GM19193 (cell line): Measurements from ENCODE around the gene NAA30.

ENCODE experiments used
- POLR2A ChIP-seq: IDR thresholded peaks from 4 replicates; pipeline ENCODE4 v1.6.1; 2011; ENCODE audit not compliant: insufficient read depth, insufficient read length; ENCODE audit errors: extremely low read depth

Gene NAA30

GRCh38 chr14:57420033-57420432, 29.6 kb downstream of the NAA30 start:
- no peak for TF ChIP-seq POLR2A

- TF ChIP-seq POLR2A: no peak
Measured at GRCh38 chr14:57420986-57421385, 30.6 kb downstream of the NAA30 start.

- TF ChIP-seq POLR2A: no peak
Measured at GRCh38 chr14:57435923-57436322, 45.5 kb downstream of the NAA30 start.

- no peak for TF ChIP-seq POLR2A
Measured at GRCh38 chr14:57461777-57462320, 71.5 kb downstream of the NAA30 start.

- TF ChIP-seq POLR2A: no peak
Measured at GRCh38 chr14:57462551-57462950, 72.2 kb downstream of the NAA30 start.

GRCh38 chr14:57464008-57464730, 73.8 kb downstream of the NAA30 start:
- no peak for TF ChIP-seq POLR2A
